ENCODE measurements around the gene PRKCA.

GRCh38 chr17:66533572-66533971 is 231.2 kb downstream of the PRKCA start:
- TF ChIP-seq SREBF2 (IDR thresholded peaks at IDR 0.05; ENCODE audit: low read length) (no peak), NR2C2 (IDR thresholded peaks at IDR 0.05; ENCODE audit: borderline replicate concordance, control insufficient read depth, insufficient read length, low read depth) (no peak)

Measured in GM12878 (cell line).